Lung microvascular endothelial cell (primary cell): ENCODE results near the gene ELMO1. TPM values are rescaled to one million over a fixed set of nuclear protein-coding genes. Genes with fewer than 3 reads are reported as not detected.
A peak's percentile ranks its signal among the peaks of the same experiment; 100 is the strongest.

Source experiments
- DNase-seq, 2 donors: peaks; one replicate each; pipeline versions ENCODE4 v3.0.0 to v3.0.0-alpha.2; 2010; ENCODE audit warnings: low read depth in 2 of 2
- total RNA-seq: library from RNA; depleted of rRNA; stranded (reverse); fragments of >200 nt; gene quantifications from 2 replicates; pipeline ENCODE4 v1.2.1, GENCODE V29; 2014

ELMO1 gene
- total RNA-seq, 1 donor from 2014 or later = 36.5 TPM

- no peak for DNase-seq
Measured at GRCh38 chr7:36925691-36926090, 523.0 kb downstream of the ELMO1 start.

DNA sequence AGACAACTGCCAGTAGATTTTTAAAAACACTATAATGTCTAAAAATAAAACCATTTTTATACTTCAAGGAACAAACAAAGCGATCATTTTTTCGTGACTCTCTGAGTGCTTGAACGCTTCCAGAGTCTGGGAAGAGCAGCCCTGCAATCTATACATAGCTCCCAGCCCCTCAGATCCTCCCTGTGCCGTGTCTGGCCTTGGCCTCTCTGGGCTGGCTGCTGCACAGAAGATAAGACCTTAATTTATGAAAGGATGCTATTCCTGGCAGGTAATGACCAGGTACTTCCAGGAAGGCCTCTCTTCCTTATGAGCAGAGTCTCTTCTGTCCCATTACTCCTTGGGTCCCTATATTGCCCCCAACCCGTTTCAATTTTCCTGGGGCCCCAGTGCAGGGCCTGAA, 523.5 kb downstream of the ELMO1 start:
- DNase-seq = no peak

DNA sequence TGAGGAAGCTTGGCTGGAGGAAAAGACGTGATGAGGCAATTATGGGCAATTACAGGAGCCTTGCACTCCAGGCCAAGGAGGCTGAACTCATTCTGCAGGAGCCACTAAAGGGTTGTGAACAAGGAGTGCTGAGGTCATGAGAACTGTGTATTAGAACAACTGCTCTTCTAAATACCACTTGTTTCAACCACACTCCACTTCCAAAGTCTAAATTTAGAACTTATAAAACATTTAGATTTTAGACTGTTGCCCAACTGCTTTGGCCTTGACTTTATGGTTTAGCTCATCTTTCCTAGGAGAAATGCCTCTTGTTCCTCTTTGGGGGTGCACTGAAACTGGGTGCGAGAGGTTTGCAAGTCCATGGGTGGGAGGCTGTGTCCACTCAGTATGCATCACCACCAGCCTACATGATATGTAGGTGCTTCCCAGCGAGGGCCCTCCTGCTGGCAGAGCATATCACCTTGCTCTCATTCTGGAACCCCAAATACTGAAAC, 524.7 kb downstream of the ELMO1 start:
- DNase-seq = no peak

DNA sequence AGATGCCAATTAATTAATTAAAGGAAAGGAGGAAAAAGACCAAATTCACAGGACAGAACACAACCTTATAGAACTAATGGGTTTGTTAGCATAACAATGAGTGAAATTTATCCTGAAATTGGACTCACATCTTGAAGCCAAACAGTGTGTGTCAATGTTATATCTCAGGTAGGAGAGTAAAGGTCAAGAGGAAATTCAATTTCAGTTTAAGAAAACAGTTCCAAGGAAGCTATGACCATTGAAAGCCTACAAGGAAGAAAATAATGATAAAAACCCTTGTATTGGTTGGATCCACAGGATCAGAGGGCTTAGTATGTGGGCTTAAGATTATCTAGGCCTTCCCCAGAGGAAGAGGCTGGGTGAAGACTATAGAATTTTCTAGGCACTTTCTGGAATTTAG, 525.5 kb downstream of the ELMO1 start:
- DNase-seq = no peak

DNA sequence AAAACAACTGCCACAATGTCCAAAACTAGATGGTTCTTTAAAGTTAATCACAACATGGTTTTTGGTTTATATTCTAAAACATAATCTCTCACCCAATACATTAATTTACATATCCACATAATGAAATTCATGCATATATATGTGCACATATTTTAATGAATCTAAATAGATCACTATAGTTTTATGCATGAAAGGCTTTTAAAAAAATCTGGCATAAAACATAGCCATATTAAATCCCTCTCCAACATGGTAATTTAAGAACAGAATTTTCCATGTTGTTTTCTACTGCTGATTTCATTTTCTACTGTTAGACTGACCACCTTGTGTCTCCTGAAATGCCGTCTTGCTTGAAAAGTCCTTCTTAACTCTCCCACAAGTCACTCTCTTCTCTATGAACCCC, 528.2 kb downstream of the ELMO1 start:
- DNase-seq = no peak

DNA sequence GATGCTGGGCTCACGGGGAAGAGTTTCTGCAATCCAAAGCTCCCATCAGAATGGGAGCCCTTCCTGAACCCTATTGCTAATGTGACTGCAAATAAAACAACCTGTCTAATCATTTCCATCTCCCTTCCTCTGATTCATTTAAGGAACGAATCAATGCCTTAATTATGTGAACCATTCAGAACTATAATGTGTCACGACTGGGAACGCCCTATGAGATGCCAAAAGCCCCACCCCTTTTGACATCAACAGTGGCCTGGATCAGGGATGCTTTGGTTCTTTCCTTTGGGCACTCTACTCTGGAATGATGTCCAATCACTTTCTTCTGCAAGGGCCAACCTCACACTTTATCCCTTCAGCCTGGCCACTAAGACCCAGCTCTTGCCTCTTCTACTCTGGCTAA, 528.9 kb downstream of the ELMO1 start:
- DNase-seq = no peak

DNA sequence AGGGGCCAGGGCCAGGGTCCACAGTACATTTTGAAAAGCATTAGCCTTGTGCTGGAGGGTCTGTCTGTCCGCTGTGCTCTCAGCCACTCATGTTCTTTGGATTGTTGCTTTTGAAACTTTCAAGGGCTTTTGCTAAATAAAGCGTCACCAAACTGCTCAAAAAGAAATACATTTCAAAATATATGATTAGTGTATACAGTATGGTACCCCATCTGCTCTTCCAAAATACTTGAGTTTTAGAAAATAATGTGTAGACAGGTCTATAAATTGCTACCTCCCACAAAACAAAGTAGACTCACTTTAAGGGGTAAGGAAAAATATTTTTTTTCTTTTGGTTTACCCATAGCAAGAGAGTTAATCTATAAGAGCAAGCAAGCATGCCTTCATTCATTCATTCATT, 530.1 kb downstream of the ELMO1 start:
- no peak for DNase-seq

GRCh38 chr7:36916619-36917018, 532.0 kb downstream of the ELMO1 start:
- DNase-seq = no peak

GRCh38 chr7:36916116-36916515, 532.5 kb downstream of the ELMO1 start:
- no peak for DNase-seq

DNA sequence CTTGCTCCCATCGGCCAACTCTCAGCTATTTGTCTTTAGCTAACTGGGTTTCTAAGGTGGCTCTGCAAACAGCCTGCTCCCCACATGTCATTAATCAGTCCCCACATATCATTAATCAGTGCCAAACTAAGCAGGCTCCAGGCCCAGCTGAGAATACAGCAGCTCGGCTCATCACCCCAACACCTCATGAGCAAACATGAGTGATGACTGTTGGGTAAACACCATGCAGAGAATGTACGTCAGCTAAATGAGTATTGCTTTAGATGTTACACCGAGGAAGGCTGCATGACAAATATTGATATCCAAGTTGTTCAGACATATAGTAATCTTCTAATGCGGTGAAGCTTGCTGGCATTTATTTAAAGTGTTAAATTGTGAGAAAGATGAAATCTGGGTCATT, 536.9 kb downstream of the ELMO1 start:
- no peak for DNase-seq

DNA sequence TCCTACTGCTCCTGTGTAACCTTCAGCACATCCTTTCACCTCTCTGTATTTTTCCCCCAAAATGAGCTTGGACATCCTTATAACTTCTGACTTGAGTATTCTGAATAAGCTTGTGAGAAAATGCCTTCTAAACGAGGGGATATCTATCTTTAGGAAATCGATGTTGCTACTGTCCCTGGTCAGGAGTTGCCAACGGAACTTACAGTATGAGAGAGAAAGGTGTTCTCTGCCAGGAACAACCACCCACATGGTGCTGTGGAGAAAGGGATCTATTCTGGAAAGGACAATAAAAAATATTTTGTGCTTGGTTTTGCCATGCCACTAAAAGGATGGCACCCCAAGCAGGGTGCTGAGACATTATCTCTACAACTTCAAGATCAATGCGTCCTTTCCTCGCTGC, 537.8 kb downstream of the ELMO1 start:
- DNase-seq = no peak

DNA sequence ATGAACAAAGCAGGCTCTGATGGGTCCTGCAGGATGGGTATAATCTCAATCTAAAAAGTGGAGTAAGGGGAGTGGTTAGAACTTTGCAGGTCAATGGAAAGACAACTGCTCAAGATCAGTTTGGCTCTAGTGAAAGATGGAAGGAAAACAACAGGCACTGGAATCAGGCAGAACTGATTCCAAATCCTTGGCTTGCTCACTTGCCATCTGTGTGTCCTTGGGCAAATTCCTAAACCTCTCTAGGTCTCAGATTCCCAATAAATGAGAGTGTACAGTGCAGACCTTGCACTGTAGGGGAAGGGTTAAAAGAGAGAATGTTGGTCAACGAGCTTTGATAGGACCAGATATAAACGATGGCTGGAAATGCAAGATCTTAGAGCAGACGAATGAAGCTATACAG, 538.3 kb downstream of the ELMO1 start:
- no peak for DNase-seq

GRCh38 chr7:36906956-36907635, 541.6 kb downstream of the ELMO1 start:
- DNase-seq = no peak

- DNase-seq = no peak
Measured at GRCh38 chr7:36906448-36906847, 542.2 kb downstream of the ELMO1 start.

- no peak for DNase-seq
Measured at GRCh38 chr7:36905841-36906240, 542.8 kb downstream of the ELMO1 start.

- DNase-seq = no peak
Measured at GRCh38 chr7:36904802-36905201, 543.9 kb downstream of the ELMO1 start.

GRCh38 chr7:36904101-36904500, 544.6 kb downstream of the ELMO1 start:
- no peak for DNase-seq

DNA sequence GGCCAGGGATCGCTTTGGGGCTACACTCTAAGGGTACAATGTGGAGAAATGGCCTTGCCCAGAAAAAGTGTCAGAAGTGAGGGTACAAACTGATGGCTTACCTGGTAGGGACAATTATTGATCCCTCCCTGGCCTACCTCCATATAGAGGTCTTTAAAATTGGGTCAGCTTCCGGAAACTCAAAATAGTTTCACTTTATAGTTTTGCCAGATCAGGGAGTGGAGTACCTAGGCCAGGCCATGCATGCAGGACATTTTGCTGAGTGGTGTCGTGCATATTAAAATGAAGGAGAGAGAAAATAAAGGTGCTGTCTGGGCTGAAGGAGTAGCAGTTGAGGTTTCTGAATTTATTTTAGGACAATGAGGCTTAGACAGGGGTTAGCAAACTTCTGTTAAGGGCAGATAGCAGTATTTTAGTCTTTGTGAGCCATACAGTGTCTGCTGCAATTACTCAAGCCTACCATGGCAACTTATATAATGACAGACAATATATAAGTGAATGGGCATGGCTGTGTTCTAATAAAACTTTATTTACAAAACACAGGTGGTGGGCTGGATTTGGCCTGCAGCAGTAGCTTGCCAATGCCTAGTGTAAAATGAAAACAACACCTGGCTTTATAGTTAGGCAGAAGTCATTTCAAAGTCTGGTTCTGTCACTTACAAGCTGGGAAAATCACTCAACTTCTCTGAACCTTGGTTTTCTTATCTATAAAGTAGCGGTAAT, 547.5 kb downstream of the ELMO1 start:
- DNase-seq = no peak

GRCh38 chr7:36898186-36898585, 550.5 kb downstream of the ELMO1 start:
- DNase-seq = no peak

GRCh38 chr7:36896956-36897590, 551.6 kb downstream of the ELMO1 start:
- DNase-seq = no peak

GRCh38 chr7:36896418-36896817, 552.2 kb downstream of the ELMO1 start:
- DNase-seq = peak in 1 of 2 donors; percentile 78

DNA sequence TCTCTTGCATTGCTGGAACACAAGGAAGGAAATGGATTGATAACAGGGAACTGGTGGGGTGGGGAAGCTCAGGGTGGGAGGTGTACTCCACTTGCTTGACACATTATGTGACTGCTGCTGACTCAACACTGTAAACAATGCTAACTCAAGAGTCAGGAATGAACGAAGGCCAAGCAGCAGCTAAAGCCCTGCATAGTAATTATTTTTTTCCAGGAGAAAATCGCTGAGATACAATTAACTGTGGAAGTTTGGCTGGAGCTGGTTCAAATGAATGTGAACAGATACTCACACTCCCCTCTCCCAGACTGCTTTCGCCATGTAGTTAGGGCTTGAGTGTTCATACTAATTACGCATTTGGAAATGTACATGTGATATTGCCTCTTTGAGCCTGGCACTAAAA, 553.5 kb downstream of the ELMO1 start:
- peak in 1 of 2 donors; percentile 40 for DNase-seq

DNA sequence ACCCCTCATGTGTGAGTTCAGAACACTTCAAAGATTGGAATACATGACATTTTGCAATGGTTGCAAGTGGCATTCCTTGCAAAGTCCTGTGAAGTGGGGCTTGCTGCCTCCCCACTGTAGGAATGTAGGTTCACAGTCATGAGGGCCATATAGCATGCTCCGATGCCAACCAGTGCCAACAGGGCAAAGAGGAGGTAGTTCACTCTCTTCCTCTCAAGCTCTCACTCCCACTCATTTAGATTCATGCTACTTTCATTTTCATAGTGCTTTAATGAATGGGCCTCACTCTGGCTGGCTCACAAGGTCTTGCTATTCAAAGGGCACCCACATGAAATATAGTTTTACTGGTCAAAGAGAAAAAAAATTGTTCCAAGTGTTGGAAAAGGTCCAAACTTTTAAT, 554.5 kb downstream of the ELMO1 start:
- DNase-seq = no peak
